ENCODE measurements around the gene ADIRF. TPM values are rescaled to one million over a fixed set of nuclear protein-coding genes. Genes with fewer than 3 reads are reported as not detected.

Gene ADIRF
- total and polyA plus RNA-seq, 8 donors, result 7.0 to 111 (median 10.9) TPM

DNA sequence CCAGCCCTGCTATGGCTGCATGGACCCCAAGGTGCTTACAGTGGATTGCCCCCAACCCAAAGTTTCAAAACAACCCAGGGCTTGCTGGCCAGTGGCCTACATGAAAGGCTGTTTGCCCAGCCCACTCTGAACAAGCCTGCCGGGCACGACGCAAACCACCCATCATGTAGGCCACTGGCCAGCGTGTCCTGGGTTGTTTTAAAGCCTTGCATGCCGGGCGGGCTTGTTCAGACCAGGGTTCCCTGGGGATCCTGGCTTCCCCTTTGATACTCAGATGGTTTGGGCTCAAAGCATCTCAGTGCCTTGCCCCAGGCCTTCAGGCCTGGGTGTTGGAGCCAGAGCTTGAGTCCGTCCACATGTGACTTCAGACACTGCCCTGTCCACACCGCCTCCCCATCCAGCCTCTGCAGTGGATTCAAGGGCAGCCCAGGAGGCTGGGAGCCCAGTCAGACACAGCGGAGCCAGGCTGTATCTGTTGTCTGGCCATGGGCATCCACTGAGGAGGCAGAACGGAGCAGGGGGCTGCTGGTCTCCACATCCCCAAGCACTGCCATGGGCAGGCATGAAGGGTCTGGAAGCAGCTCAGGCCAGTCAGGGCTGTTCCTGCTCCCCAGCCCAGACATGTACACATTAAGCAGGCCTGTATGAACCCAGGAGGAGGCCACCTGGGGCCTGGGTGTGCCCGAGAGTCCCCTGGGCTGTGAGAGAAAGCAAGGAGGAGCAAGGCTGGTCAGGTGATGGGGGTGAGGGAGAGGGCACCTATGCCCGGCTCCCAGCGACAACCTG, 4.0 kb upstream of the ADIRF start:
- Histone ChIP-seq H3K36me3 (no peaks in the 10 kb centered on the region), H3K4me1 (peaks cover 0 to 5% (median 0%) of the 10 kb centered on the region in 3 donors), H3K27ac (no peak overlapping the region), H3K4me3 (no peak overlapping the region), H3K27me3 (no peaks in the 10 kb centered on the region), H3K9me3 (no peaks in the 10 kb centered on the region)
- FAIRE-seq (no peak), DNase-seq (peak in 2 of 6 donors; percentile 47 to 48), ATAC-seq (no peak)
- TF ChIP-seq, protein P1, sequence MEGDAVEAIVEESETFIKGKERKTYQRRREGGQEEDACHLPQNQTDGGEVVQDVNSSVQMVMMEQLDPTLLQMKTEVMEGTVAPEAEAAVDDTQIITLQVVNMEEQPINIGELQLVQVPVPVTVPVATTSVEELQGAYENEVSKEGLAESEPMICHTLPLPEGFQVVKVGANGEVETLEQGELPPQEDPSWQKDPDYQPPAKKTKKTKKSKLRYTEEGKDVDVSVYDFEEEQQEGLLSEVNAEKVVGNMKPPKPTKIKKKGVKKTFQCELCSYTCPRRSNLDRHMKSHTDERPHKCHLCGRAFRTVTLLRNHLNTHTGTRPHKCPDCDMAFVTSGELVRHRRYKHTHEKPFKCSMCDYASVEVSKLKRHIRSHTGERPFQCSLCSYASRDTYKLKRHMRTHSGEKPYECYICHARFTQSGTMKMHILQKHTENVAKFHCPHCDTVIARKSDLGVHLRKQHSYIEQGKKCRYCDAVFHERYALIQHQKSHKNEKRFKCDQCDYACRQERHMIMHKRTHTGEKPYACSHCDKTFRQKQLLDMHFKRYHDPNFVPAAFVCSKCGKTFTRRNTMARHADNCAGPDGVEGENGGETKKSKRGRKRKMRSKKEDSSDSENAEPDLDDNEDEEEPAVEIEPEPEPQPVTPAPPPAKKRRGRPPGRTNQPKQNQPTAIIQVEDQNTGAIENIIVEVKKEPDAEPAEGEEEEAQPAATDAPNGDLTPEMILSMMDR (IDR thresholded peaks at IDR 0.05), result no peak
- intact Hi-C loops (cut with DNase I), result loop anchor here in 1 of 3 donors (5.0 kb wide), 1 partner anchor 272 kb away; no protein-coding TSS in a partner anchor
- 78 to 83% methylated on average over 13 of the region's 13 CpGs for WGBS, 2 donors

DNA sequence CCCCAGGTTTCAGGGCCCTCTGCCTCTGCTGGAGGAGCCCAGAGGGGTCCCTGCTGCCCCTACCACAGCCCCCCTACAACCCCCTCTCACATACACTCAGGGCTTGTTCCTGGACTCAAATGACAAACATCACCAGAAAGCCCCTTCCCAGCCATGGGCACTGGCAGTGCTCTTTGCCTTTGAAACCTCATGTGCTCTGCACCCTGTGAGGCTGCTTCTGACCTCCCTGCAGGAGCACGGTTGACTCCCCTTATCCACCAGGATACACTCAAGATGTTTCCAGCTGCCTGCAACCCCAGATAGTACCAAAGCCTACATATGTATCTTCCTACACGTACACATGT, 3.5 kb upstream of the ADIRF start:
- no peak overlapping the region for H3K4me3 ChIP-seq
- H3K27me3 ChIP-seq, result no peaks in the 10 kb centered on the region
- WGBS, 2 donors, result 70 to 72% methylated on average over 2 of the region's 2 CpGs
- no peaks in the 10 kb centered on the region for H3K9me3 ChIP-seq
- peak in 1 of 6 donors; percentile 35 for DNase-seq
- no peak for FAIRE-seq
- intact Hi-C loops (cut with DNase I), result loop anchor here in 1 of 3 donors (5.0 kb wide), 1 partner anchor 273 kb away; no protein-coding TSS in a partner anchor
- ATAC-seq, result no peak
- no peaks in the 10 kb centered on the region for H3K36me3 ChIP-seq
- TF ChIP-seq, protein P1 (IDR thresholded peaks at IDR 0.05), result no peak
- peaks cover 0 to 5% (median 0%) of the 10 kb centered on the region in 3 donors for H3K4me1 ChIP-seq
- H3K27ac ChIP-seq, result no peak overlapping the region

DNA sequence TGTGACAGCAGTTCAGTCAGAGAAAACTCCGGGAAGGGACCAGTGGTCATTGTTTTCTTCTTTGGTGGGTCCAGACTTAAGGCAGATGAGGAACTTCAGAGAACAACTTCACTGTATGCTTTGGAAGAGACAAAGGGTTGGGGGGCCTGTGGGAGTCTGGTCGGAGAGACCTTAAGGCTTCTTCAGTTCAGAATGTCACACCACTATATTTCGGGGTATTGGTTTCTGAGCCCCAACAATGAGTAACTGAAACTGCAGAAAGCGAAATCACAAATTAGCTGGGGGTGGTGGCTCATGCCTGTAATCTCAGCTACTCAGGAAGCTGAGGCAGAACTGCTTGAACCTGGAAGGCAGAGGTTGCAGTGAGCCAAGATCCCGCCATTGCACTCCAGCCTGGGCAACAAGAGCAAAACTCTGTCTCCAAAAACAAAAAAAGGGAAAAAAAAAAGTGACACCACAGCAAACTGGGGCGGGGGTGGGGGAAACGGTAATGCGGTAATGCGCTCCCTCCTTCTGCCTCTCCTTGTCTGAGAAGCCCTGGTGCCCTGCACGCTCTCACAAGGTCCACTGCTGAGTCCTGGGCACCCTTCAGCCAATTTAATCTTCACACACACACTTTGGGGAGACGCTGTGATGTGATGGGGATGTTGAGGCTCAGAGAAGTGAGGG, 2.2 kb upstream of the ADIRF start:
- Histone ChIP-seq H3K4me3 (no peak overlapping the region), H3K4me1 (peaks cover 0 to 5% (median 0%) of the 10 kb centered on the region in 3 donors), H3K27ac (no peak overlapping the region), H3K27me3 (no peaks in the 10 kb centered on the region), H3K36me3 (no peaks in the 10 kb centered on the region), H3K9me3 (no peaks in the 10 kb centered on the region)
- WGBS, 2 donors, result 78 to 82% methylated on average over 11 of the region's 11 CpGs
- intact Hi-C loops (cut with DNase I), result no loop called here
- TF ChIP-seq, protein P1 (IDR thresholded peaks at IDR 0.05), result no peak
- no peak for ATAC-seq
- DNase-seq, result no peak
- FAIRE-seq, result no peak

DNA sequence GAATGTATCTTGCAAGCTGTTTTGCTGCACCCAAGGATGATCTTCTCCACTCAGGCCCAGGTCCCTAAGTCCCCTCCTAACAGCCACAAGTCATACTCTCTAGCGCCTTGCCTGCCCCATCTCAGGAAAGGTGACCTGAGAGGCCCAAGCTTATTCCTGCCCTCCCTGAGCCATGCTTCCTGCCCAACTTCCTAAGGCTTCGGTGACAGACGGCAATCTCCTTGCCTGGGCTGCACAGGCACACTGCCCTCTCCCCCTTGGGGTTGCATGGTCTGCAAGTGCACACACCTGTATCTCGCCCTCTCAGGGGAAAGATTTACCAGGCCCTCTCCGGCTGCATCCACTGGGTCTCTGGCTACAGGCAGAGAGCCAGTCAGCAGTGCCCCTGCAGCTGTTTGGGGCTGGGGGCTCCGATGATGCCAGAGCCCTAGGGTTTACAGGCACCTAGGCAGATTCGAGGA, 771 bp upstream of the ADIRF start:
- Histone ChIP-seq H3K4me3 (no peak overlapping the region), H3K36me3 (no peaks in the 10 kb centered on the region), H3K27ac (no peak overlapping the region), H3K4me1 (peaks cover 5 to 9% (median 7%) of the 10 kb centered on the region in 3 donors), H3K27me3 (no peaks in the 10 kb centered on the region), H3K9me3 (no peaks in the 10 kb centered on the region)
- intact Hi-C loops (cut with DNase I), result no loop called here
- ATAC-seq, result no peak
- TF ChIP-seq, protein P1 (IDR thresholded peaks at IDR 0.05), result no peak
- no peak for FAIRE-seq
- peak in 2 of 6 donors; percentile 54 to 60 for DNase-seq
- 87 to 89% methylated on average over 7 of the region's 7 CpGs for WGBS, 2 donors
